Glomerular visceral epithelial cell (primary cell): ENCODE data around the gene AP3S1.
A peak's percentile ranks its signal among the peaks of the same experiment; 100 is the strongest.
"Not testable (repeated sequence)": the region's sequence is repeated elsewhere in the genome, so short reads cannot be mapped to it uniquely, and the experiment has no call there.

Source experiments
- DNase-seq: peaks from one replicate; pipeline ENCODE4 v3.0.0-alpha.2; 2016; ENCODE audit errors: extremely low spot score

AP3S1 gene

GRCh38 chr5:115841382-115842088 lies at the start of gene AP3S1, which contains the start of gene ATG12:
AP3S1 (plus strand) TSS chr5:115841935; CDS start chr5:115842038, 103 bp downstream.
ATG12 (minus strand) TSS chr5:115841565; CDS start chr5:115841552, 13 bp downstream.
- DNase-seq: peak; percentile 92

- DNase-seq: no peak
Measured at GRCh38 chr5:115795700-115796099, 46.0 kb upstream of the AP3S1 start.

GRCh38 chr5:115796656-115797055 lies 45.1 kb upstream of the AP3S1 start:
- no peak for DNase-seq

- DNase-seq: no peak
Measured at GRCh38 chr5:115798252-115798651, 43.5 kb upstream of the AP3S1 start.

GRCh38 chr5:115800108-115800507 lies 41.6 kb upstream of the AP3S1 start:
- DNase-seq: no peak

GRCh38 chr5:115801152-115801551 lies 40.6 kb upstream of the AP3S1 start:
- DNase-seq: no peak

- no peak for DNase-seq
Measured at GRCh38 chr5:115801984-115802383, 39.8 kb upstream of the AP3S1 start.

GRCh38 chr5:115806986-115807653 lies 34.6 kb upstream of the AP3S1 start:
- DNase-seq: no peak

- DNase-seq: no peak
Measured at GRCh38 chr5:115807654-115808052, 34.1 kb upstream of the AP3S1 start.

- not testable (repeated sequence) for DNase-seq
Measured at GRCh38 chr5:115808066-115808465, 33.7 kb upstream of the AP3S1 start.

GRCh38 chr5:115809946-115810345 lies 31.8 kb upstream of the AP3S1 start:
- DNase-seq: no peak

GRCh38 chr5:115810761-115811160 lies 31.0 kb upstream of the AP3S1 start:
- no peak for DNase-seq

GRCh38 chr5:115811406-115811805 lies 30.3 kb upstream of the AP3S1 start:
- DNase-seq: no peak

- DNase-seq: no peak
Measured at GRCh38 chr5:115812372-115812771, 29.4 kb upstream of the AP3S1 start.

- no peak for DNase-seq
Measured at GRCh38 chr5:115813719-115814118, 28.0 kb upstream of the AP3S1 start.

- no peak for DNase-seq
Measured at GRCh38 chr5:115815006-115815692, 26.6 kb upstream of the AP3S1 start.

GRCh38 chr5:115815693-115816225 lies 26.0 kb upstream of the AP3S1 start:
- DNase-seq: no peak

GRCh38 chr5:115816226-115817081 lies 25.3 kb upstream of the AP3S1 start, which contains the start of gene CDO1:
CDO1 (minus strand) TSS chr5:115816659; CDS start chr5:115816397, 262 bp downstream.
- peak; percentile 26 for DNase-seq

GRCh38 chr5:115817386-115817785 lies 24.3 kb upstream of the AP3S1 start:
- DNase-seq: no peak

GRCh38 chr5:115818821-115819220 lies 22.9 kb upstream of the AP3S1 start:
- DNase-seq: no peak

GRCh38 chr5:115820846-115821245 lies 20.9 kb upstream of the AP3S1 start:
- no peak for DNase-seq
